Fibroblast of upper back skin (primary cell): ENCODE data around the gene EPB41L4B.
"Not testable (repeated sequence)": the region's sequence is repeated elsewhere in the genome, so short reads cannot be mapped to it uniquely, and the experiment has no call there.

Experiments
- DNase-seq: peaks from one replicate; pipeline ENCODE4 v3.0.0-alpha.2; 2013

The EPB41L4B gene

DNA sequence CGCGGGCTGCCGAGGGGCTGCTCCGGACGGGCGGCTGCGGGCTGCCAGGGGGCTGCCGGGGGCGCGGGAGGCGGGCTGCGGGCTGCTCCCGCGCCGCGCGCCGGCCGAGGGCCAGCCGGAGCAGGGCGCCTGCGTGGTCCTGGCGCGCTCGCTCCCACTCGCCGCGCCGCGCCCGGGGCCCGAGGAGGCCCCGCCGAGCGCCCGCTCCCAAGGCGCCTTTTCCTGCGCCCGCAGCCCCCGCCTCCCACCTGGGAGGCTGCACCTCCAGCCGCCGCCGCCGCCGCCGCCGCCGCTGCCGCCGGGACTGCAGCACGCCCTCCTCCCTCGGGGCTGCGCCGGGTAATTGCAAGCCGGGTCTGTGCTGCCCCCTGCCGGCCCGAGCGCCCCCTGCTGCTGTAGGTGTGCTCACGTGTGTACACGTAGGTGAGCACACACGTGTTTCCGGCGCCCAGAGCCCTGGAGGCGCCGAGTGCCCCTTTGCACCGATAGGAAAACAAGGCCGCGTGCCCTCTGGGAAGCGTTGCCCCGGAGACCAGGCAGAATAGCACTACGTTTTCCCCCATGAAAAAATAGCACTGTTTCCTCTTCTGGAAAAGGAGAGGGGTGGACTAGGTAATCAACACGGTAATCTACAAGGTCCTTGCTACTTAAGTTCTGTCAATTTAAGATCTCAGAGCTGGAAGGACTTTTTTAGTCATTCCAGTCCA lies at the start of gene EPB41L4B:
TSS of gene EPB41L4B (minus strand) at position 318 of the 707 bp plus-strand sequence. CDS start 613 bp downstream, outside the sequence.
- DNase-seq: peak; percentile 75

- no peak for DNase-seq
Observed at GRCh38 chr9:109369285-109369684, 48.4 kb upstream of the EPB41L4B start.

GRCh38 chr9:109360771-109361170 lies 39.9 kb upstream of the EPB41L4B start:
- no peak for DNase-seq

- DNase-seq: not testable (repeated sequence)
Observed at GRCh38 chr9:109358968-109359603, 38.2 kb upstream of the EPB41L4B start.

DNA sequence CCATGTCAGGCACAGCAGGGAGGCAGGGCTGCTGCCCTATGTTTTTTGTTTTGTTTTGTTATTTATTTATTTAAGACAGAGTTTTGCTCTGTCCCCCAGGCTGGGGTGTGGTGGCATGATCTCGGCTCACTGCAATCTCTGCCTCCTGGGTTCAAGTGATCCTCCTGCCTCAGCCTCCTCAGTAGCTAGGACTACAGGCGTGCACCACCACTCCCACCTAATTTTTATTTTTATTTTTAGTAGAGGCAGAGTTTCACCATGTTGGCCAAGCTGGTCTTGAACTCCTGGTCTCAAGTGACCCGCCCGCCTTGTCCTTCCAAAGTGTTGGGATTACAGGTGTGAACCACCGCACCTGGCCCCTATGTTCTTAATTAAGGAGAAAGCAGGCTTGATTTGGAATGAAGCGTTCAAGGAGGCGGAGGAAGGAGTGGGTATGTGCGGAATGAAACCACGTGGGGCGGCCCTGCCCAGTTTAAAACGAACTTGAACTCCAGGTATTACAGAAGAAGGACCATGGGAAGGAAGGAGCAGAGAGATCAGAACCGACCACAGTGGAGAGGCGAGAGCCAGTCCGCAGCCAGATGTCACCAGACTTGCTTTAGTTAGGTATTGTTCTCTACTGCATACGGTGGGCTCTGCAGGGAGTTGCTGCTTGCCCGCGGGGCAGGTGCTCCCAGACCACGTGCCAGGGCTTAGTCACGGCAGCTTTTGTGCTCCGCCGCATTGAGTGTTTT lies 34.9 kb upstream of the EPB41L4B start:
- no peak for DNase-seq

- DNase-seq: no peak
Observed at GRCh38 chr9:109354190-109354589, 33.3 kb upstream of the EPB41L4B start.

DNA sequence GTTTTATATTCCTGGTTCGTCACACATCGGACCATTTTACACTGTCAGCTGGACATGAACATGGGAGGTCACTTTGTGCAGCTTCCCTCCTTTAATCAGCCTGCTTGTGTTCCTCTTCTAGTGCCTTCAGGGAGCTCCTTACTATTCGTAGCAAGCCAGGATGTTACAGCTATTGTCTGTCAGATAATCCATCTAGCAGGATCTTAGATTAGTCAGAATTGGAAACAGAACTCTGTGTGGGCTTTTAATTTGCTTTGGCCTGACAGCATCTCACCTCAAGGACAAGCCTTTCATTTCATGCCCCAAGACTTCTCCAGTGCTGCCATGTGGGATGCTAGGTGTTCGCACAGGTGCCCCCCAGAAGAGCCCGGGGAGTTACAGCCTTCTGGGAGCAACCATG lies 30.2 kb upstream of the EPB41L4B start:
- DNase-seq: no peak

DNA sequence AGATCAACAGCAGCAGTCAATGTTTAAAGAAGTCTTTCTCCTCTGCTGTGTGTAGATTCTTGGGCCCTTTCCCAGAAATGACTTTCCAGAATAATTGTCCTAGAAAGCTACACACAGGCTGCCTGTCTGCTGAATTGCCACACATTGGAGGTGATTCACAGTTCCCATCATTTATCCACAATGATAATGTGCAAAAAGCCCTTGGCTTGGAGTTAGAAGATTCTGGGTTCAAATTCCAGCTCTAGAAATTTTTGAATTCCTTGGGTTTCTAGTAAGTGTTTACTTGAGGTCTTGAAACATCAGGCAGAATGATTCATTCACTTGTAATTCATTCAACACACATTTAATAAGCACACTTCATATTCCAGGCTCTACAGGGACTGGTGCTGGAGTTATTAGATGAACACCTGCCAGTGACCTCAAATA lies 28.6 kb upstream of the EPB41L4B start:
- peak; percentile 95 for DNase-seq

DNA sequence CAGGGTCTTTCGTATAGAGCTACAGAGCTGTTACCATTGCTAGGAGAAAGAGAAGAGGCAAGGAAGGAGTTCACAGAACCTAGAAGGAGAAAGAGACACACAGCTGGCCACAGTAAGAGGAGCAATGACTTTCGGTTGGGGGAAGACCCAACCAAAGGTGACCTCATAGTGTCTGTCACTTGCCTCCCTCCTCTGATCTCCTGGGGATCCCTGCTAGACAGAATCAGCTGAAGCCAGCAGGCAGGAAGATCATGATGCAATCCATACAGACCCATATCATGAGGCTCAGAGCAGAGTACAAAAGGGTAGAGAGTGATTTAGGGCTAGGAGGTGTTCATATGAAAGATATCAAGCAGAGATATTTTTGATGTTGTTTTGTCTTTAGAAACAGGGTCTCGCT lies 26.0 kb upstream of the EPB41L4B start:
- no peak for DNase-seq

DNA sequence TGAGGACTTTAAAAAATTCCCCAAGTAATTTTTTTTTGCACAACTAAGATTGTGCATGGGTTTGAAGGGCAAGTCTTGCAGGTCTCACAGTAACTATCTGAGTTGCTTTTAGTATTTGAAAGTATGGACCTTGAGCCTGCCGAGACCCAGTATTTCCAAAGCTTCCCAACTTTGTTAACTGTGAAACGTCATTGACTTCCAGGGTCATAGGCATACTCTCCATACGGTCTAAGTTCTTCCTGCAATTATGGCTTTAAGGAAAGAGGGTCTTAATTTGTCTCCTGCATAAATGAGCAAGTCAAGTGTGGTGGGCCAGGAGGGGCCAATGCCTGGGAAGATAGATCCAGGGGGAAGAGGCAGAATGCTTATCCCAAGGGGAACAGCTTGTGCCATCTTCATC lies 24.0 kb upstream of the EPB41L4B start:
- DNase-seq: no peak

DNA sequence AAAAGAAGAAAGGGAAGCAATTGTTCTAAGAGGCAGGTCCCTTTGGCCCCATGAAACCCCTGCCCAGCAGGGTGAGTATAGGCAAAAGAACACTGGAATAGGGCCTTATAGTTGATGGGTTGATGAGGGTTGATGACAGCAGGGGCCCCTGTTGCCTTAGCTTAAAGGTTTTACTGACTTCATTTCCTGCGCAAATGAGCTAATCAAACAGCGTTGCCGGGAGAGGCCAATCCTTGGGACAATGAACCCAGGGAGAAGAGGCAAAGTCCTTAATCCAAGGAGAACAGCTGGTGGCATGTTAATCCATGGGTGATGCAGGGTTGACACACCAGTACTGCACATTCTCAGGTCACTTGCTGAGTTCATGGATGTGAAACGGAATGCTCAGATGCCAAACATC lies 22.0 kb upstream of the EPB41L4B start:
- no peak for DNase-seq

- DNase-seq: no peak
Observed at GRCh38 chr9:109341561-109341960, 20.7 kb upstream of the EPB41L4B start.

DNA sequence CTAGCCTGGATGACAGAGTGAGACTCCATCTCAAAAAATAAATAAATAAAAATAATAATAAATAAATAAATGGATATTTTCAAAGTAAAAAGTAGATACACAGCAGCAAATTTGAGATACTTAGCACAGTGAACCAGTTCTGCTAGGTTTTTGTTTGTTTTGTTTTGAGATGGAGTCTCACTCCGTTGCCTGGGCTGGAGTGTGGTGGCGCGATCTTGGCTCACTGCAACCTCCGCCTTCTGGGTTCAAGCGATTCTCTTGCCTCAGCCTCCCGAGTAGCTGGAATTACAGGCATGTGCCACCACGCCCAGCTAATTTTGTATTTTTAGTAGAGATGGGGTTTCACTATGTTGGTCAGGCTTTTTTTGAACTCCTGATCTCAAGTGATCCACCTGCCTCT lies 20.1 kb upstream of the EPB41L4B start:
- DNase-seq: not testable (repeated sequence)

GRCh38 chr9:109336409-109336808 lies 15.6 kb upstream of the EPB41L4B start:
- no peak for DNase-seq

DNA sequence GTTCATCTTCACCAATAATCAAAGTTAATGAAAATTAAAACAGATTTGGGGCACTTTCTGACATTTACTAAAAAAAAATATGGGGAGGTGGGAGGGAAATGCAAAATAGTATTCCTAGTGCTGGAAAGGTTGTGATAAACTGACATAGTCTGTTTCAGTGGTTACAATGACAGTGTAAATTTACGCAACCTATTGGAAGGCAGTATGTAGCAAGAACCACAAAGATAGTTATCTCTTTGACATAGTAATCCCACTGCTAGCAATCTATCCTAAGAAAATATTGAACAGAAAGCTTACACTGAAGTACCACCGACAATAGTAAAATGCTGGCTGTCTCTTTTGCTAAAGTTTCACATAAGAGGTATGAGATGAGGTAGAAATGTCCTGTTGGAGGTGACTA lies 15.1 kb upstream of the EPB41L4B start:
- peak; percentile 8 for DNase-seq

DNA sequence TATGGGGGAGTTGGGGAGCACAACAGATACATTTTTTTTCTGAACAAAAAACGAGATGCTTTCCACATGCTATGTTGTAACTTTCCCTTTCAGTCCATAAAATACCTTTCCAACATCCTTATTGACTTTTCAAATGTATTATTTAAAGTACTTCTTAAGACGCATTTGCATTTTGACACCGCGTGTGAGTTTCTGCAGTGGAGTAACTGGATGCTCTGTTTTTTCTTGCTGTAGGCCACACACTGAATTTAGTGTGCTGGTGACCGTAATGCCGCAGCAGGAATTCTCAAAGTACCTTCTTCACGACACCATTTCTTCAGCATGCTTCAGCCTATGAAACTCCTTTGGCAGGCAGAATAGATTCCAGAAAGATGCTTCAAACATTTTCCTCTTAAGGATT lies 14.3 kb upstream of the EPB41L4B start:
- DNase-seq: peak; percentile 7

DNA sequence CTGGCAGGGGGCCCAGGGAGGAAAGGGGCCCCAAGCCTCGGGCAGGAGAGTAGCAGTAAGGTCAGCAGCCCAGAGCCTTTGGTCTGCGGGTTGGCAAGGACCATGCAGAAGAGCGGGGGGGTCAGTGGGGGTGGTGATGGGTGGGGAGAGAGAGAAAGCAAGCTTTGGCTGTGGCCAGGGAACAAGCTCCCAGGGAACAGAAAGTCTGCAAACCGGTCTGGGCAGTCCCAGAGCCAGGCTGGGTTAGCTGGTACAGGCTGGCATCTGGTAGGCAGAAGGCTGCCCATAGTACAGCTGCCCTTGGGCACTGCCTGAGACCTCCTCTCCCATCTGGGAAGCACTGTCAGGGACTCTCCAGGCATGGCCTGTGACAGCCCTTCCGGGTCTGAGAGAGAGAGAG lies 10.5 kb upstream of the EPB41L4B start:
- peak; percentile 29 for DNase-seq

DNA sequence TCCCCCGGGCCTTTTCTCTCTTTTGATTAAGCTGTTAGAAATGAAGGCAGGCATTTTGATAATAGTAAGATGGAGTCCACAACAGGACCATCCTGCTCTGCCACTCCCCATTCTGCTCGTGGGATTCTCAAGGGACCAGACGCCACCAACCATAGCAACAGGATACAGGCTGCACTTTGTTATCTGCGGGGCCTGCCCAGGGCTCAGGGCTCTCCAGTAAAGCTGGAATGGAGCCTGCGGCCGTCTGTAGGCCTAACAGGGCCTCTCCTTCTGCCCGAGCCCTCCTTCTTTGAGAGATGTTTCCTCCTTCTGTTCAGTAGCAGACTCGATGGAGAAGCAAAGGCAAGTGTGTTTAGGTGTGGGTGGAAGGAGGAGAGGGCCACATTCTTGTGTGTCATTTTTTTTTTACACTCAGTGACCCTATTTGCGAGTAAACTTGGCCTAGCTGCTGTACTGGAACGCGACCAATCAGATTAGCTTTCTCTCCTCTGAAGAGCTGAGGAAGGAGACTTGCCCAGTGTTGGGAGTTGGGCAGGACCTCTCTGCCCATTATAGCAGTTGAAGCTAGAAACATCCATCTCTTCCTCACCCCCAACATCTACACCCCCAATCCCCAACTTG lies 8.9 kb upstream of the EPB41L4B start:
- DNase-seq: no peak

DNA sequence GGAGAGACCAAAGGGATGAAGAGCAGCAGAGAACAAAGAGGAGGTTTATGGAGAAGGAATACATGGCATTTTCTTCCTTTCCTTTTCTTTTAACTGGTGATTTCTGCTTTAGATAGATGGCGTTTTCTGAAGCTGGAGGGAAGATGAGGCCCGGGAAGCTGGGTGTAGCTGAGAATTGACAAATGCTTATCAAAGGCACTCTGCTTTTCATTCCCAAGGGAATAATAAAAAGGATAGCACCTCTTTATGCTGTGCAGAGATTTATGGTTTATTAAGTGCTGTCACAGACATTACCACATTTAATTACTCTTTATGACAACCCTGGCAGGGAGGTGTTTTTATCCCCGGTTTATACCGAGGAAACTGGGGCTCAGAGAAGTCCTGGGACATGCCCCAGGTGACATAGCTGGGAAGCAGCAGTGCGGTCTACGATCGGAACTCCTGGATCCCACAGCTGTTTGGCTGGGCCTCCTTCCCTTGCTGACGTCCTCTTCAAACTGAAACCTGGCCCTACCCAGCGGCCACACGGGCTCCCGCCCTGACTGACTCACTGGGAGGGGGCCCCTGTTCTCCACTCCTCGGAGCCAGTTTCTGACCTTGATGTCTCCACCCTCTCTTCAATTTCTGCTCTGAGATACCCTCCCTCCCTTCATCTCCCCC lies 8.2 kb upstream of the EPB41L4B start:
- peak; percentile 70 for DNase-seq

DNA sequence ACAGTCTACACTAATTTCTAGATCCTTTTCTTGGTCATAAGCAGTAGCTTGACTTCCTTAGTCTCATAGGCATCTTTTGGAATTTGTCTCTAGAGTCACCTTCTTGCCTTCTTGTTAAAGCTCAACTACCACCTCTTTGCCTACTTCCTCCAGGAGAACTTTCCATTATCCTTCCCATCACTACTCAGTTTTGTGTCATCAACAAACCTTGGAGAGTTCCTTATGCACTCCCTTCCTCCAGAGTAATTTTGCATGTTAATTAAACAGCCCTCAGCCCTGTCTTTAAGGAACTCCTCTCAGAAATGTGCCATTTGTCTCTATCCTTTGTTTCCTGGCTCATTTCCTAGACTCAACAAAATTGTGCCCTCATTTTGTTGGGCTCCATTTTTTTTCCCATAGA lies 4.2 kb upstream of the EPB41L4B start:
- no peak for DNase-seq

- no peak for DNase-seq
Observed at GRCh38 chr9:109323771-109324170, 2.9 kb upstream of the EPB41L4B start.

DNA sequence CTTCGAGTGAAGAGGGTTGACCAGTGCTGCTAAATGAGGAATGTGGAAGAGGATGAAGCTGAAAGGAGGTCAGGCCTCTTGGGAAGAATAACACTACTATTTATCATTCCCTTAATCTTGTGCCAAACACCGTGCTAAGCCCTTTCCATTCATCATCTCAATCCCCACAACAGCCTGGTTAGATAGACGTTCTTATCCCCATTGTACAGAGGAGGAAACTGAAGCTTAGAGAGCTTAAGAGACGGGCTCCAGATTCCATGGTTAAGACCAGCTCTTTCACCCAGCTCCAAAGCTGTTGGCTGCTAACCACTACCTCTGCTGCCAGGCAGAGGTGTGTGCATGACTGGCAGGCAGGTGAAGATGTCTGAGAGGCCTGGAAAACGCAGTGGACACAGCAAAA lies 868 bp upstream of the EPB41L4B start:
- DNase-seq: no peak

DNA sequence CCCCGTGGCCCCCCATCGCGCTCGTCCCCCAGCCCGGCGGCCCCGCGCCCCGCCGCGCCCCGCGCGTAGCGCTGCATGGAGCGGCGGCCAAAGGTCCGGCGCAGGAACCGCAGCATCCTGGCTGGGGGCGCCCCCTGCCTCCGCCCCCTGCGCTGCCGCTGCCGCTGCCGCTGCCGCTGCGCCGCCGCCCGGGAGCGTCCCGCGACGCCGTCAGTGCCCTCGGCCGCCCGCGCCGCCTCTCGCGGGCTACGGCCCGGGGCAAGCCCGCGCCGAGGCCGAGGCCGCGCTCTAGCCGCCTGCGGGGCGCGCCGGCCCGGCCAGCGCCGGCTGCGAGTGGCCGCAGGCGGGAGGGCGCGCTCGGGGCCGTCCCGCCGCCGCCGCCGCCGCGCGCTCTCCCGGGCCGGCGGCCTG lies 523 bp downstream of the EPB41L4B start:
- no peak for DNase-seq
